Neural progenitor cell (in vitro differentiated cells): ENCODE measurements around the gene FCSK. TPM values are rescaled to one million over a fixed set of nuclear protein-coding genes. Genes with fewer than 3 reads are reported as not detected.

Source experiments
- DNase-seq: peaks from one replicate; pipeline ENCODE4 v3.0.0-alpha.2; 2016; ENCODE audit warnings: low spot score
- H2AFZ ChIP-seq: fragments of 200-600 bp; sonication (generic); replicated peaks from 2 replicates; pipeline ENCODE4 v1.6.1; 2016; ENCODE audit warnings: antibody characterized with exemption
- H3F3A ChIP-seq: fragments of 200-600 bp; sonication (generic); 2 replicates; pipeline ENCODE4 v1.6.1; 2016; ENCODE audit warnings: antibody characterized with exemption, low read depth
- H3K27ac ChIP-seq: fragments of 200-600 bp; sonication (generic); 2 replicates; pipeline ENCODE4 v1.5.1; 2016; ENCODE audit warnings: mild to moderate bottlenecking
- H3K27me3 ChIP-seq: fragments of 200-600 bp; sonication (generic); 2 replicates; pipeline ENCODE4 v1.6.1; 2016; ENCODE audit warnings: mild to moderate bottlenecking, moderate library complexity
- H3K36me3 ChIP-seq: fragments of 200-600 bp; sonication (generic); 2 replicates; pipeline ENCODE4 v1.5.1; 2016
- H3K4me1 ChIP-seq: fragments of 200-600 bp; sonication (generic); 2 replicates; pipeline ENCODE4 v1.6.1; 2016; ENCODE audit warnings: mixed run types
- H3K4me2 ChIP-seq: fragments of 200-600 bp; sonication (generic); 2 replicates; pipeline ENCODE4 v1.6.1; 2016
- H3K4me3 ChIP-seq: fragments of 200-600 bp; sonication (generic); 2 replicates; pipeline ENCODE4 v1.5.1; 2016
- H3K79me2 ChIP-seq: fragments of 200-600 bp; sonication (generic); 2 replicates; pipeline ENCODE4 v1.6.1; 2016; ENCODE audit warnings: low read depth
- H3K9ac ChIP-seq: fragments of 200-600 bp; sonication (generic); 2 replicates; pipeline ENCODE4 v1.6.1; 2016
- H3K9me3 ChIP-seq: fragments of 200-600 bp; sonication (generic); 2 replicates; pipeline ENCODE4 v1.5.1; 2016; ENCODE audit warnings: low read depth
- H4K20me1 ChIP-seq: fragments of 200-600 bp; sonication (generic); 2 replicates; pipeline ENCODE4 v1.6.1; 2016; ENCODE audit warnings: low read depth
- H3K27ac Mint-ChIP-seq: 3 replicates; pipeline ENCODE4 v1.8.0; 2021; ENCODE audit warnings: mixed read lengths
- H3K27me3 Mint-ChIP-seq: 2 replicates; pipeline ENCODE4 v1.8.0; 2022; ENCODE audit warnings: low read depth, mild to moderate bottlenecking, inconsistent platforms, moderate library complexity, mixed read lengths; ENCODE audit not compliant: insufficient read depth
- H3K36me3 Mint-ChIP-seq: 3 replicates; pipeline ENCODE4 v1.8.0; 2021; ENCODE audit warnings: mixed read lengths
- H3K4me1 Mint-ChIP-seq: 3 replicates; pipeline ENCODE4 v1.8.0; 2021; ENCODE audit warnings: mixed read lengths
- H3K4me3 Mint-ChIP-seq: 3 replicates; pipeline ENCODE4 v1.8.0; 2021; ENCODE audit warnings: mild to moderate bottlenecking, moderate library complexity, mixed read lengths
- H3K9me3 Mint-ChIP-seq: 3 replicates; pipeline ENCODE4 v1.8.0; 2020; ENCODE audit warnings: mixed read lengths
- EZH2 ChIP-seq: fragments of 200-600 bp; sonication (generic); IDR thresholded peaks from 2 replicates; pipeline ENCODE4 v1.6.1; 2017; ENCODE audit warnings: antibody characterized with exemption, mild to moderate bottlenecking, moderate library complexity
- EZH2phosphoT487 ChIP-seq: fragments of 200-600 bp; sonication (generic); IDR thresholded peaks from 2 replicates; pipeline ENCODE4 v1.6.1; 2017; ENCODE audit warnings: antibody characterized with exemption
- total RNA-seq: library from RNA; depleted of rRNA; stranded (reverse); fragments of >200 nt; gene quantifications from 2 replicates; pipeline ENCODE4 v1.2.3, GENCODE V29; 2015; ENCODE audit warnings: low replicate concordance
- TF ChIP-seq, protein P1 (sequence below): fragments of 200-600 bp; sonication (generic); IDR thresholded peaks from 2 replicates; pipeline ENCODE4 v1.5.1; 2017; ENCODE audit warnings: antibody characterized with exemption, mild to moderate bottlenecking

The FCSK gene
- total RNA-seq, 1 donor from 2014 or later = 11.0 TPM

DNA sequence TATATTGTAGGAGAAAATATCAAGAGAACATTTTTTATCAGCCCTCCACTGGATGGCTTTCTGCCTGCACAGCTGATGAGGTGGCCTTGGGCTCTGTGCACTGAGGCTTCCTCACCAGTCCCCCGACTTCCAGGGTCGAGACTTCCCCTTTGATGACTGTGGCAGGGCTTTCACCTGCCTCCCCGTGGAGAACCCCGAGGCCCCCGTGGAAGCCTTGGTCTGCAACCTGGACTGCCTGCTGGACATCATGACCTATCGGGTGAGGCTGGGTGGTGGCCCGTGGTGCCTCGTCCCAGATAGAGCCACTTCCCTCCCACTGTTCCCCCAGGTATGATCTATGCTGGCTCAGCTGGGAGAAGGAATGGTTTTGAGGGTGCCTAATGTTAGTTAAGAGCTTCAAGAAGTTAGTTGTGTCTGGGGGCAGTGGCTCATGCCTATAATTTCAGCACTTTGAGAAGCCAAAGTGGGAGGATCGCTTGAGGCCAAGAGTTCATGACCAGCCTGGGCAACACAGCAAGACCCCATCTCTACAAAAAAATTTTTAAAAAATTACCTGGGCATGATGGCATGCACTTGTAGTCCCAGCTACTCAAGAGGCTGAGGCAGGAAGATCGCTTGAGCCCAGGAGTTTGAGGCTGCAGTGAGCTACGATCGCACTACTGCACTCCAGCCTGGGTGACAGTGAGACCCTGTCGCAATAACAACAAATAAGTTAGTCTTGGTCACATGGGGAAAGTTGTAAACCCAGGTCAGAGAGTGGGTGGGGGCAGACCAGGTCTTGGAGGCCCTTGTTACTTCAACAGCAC is 11.8 kb downstream of the FCSK start:
- Mint-ChIP-seq H3K27me3 (peaks cover 3% of the 10 kb centered on the region), H3K4me3 (no peak overlapping the region), H3K36me3 (no peaks in the 10 kb centered on the region), H3K4me1 (peaks cover 6% of the 10 kb centered on the region), H3K27ac (peak overlapping the region; percentile 25), H3K9me3 (no peaks in the 10 kb centered on the region)
- no peaks in the 10 kb centered on the region for H4K20me1 ChIP-seq
- no peak overlapping the region for H3K4me2 ChIP-seq
- no peak for TF ChIP-seq EZH2
- no peak for TF ChIP-seq EZH2phosphoT487
- TF ChIP-seq, protein P1, sequence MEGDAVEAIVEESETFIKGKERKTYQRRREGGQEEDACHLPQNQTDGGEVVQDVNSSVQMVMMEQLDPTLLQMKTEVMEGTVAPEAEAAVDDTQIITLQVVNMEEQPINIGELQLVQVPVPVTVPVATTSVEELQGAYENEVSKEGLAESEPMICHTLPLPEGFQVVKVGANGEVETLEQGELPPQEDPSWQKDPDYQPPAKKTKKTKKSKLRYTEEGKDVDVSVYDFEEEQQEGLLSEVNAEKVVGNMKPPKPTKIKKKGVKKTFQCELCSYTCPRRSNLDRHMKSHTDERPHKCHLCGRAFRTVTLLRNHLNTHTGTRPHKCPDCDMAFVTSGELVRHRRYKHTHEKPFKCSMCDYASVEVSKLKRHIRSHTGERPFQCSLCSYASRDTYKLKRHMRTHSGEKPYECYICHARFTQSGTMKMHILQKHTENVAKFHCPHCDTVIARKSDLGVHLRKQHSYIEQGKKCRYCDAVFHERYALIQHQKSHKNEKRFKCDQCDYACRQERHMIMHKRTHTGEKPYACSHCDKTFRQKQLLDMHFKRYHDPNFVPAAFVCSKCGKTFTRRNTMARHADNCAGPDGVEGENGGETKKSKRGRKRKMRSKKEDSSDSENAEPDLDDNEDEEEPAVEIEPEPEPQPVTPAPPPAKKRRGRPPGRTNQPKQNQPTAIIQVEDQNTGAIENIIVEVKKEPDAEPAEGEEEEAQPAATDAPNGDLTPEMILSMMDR = no peak
- no peaks in the 10 kb centered on the region for H3K4me1 ChIP-seq
- no peaks in the 10 kb centered on the region for H3K9me3 ChIP-seq
- no peaks in the 10 kb centered on the region for H3K36me3 ChIP-seq
- H2AFZ ChIP-seq = no peak overlapping the region
- no peak overlapping the region for H3K27ac ChIP-seq
- H3K4me3 ChIP-seq = no peak overlapping the region
- no peaks in the 10 kb centered on the region for H3F3A ChIP-seq
- no peaks in the 10 kb centered on the region for H3K79me2 ChIP-seq
- H3K27me3 ChIP-seq = no peaks in the 10 kb centered on the region
- no peak for DNase-seq
- peak overlapping the region; percentile 37 for H3K9ac ChIP-seq

DNA sequence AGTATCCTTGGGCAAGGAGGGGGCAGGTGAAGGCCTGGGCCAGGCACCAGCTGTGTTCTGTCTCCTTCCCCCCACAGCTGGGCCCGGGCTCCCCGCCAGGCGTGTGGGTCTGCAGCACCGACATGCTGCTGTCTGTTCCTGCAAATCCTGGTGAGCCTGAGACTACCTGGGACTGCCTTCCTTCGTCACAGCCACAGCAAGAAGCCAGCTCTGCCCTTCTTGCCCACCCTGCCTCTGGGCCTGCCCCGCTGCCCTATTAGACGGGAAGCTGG is 12.3 kb downstream of the FCSK start:
- Histone ChIP-seq H3K9ac (peak overlapping the region; percentile 37), H3K4me2 (no peak overlapping the region), H3K27me3 (no peaks in the 10 kb centered on the region), H3K27ac (no peak overlapping the region), H4K20me1 (no peaks in the 10 kb centered on the region), H2AFZ (no peak overlapping the region), H3K36me3 (no peaks in the 10 kb centered on the region), H3K9me3 (no peaks in the 10 kb centered on the region), H3K79me2 (no peaks in the 10 kb centered on the region), H3K4me1 (no peaks in the 10 kb centered on the region), H3K4me3 (no peak overlapping the region), H3F3A (no peaks in the 10 kb centered on the region)
- Mint-ChIP-seq H3K36me3 (no peaks in the 10 kb centered on the region), H3K27ac (no peak overlapping the region), H3K27me3 (peaks cover 3% of the 10 kb centered on the region), H3K9me3 (no peaks in the 10 kb centered on the region), H3K4me3 (no peak overlapping the region), H3K4me1 (peaks cover 6% of the 10 kb centered on the region)
- no peak for DNase-seq
- no peak for TF ChIP-seq EZH2phosphoT487
- TF ChIP-seq EZH2 = no peak
- TF ChIP-seq, protein P1 = no peak

DNA sequence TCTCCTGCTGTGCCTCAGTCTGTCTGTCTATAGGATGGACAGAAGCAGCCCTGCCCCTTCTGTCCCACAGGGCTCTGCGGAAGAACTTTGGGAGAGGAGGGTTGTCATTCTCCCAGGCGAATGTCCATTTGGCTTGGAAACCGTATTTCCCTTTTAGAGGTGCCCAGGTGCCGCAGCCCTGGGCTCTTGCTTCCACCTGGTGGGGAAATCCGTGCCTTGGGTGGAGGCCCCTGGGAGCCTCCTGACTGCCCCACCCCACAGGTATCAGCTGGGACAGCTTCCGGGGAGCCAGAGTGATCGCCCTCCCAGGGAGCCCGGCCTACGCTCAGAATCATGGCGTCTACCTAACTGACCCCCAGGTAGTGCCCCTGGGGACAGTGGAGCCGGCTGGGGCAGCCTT is 12.7 kb downstream of the FCSK start:
- no peak overlapping the region for H3K4me3 ChIP-seq
- H3K27me3 ChIP-seq = no peaks in the 10 kb centered on the region
- no peaks in the 10 kb centered on the region for H3K9me3 ChIP-seq
- H3K27me3 Mint-ChIP-seq = peaks cover 3% of the 10 kb centered on the region
- H3K4me1 Mint-ChIP-seq = peaks cover 6% of the 10 kb centered on the region
- H3K27ac ChIP-seq = no peak overlapping the region
- TF ChIP-seq EZH2phosphoT487 = no peak
- TF ChIP-seq, protein P1 = no peak
- H3F3A ChIP-seq = no peaks in the 10 kb centered on the region
- no peak for DNase-seq
- no peak overlapping the region for H3K4me3 Mint-ChIP-seq
- H3K36me3 Mint-ChIP-seq = no peaks in the 10 kb centered on the region
- no peaks in the 10 kb centered on the region for H3K9me3 Mint-ChIP-seq
- no peak overlapping the region for H3K27ac Mint-ChIP-seq
- no peaks in the 10 kb centered on the region for H4K20me1 ChIP-seq
- no peak overlapping the region for H2AFZ ChIP-seq
- no peaks in the 10 kb centered on the region for H3K79me2 ChIP-seq
- no peak overlapping the region for H3K4me2 ChIP-seq
- H3K36me3 ChIP-seq = no peaks in the 10 kb centered on the region
- no peaks in the 10 kb centered on the region for H3K4me1 ChIP-seq
- H3K9ac ChIP-seq = peak overlapping the region; percentile 52
